NCI-H2081 treated with DMSO at 0.1 percent for 48 hours (cell line): ENCODE data around the gene ZDHHC14.
"Not testable (repeated sequence)": the region's sequence is repeated elsewhere in the genome, so short reads cannot be mapped to it uniquely, and the experiment has no call there.

Experiments used
- DNase-seq: peaks from one replicate; lab custom pipeline; 2025; lab: John Stamatoyannopoulos, UW

The ZDHHC14 gene

GRCh38 chr6:157464653-157465535, 83.9 kb downstream of the ZDHHC14 start:
- no peak for DNase-seq

GRCh38 chr6:157466342-157466648, 85.3 kb downstream of the ZDHHC14 start:
- DNase-seq: no peak

GRCh38 chr6:157467339-157467738, 86.3 kb downstream of the ZDHHC14 start:
- not testable (repeated sequence) for DNase-seq

GRCh38 chr6:157468054-157468453, 87.1 kb downstream of the ZDHHC14 start:
- DNase-seq: no peak

- no peak for DNase-seq
These were observed 87.6 kb downstream of the ZDHHC14 start for GRCh38 chr6:157468574-157468973.

GRCh38 chr6:157469378-157469777, 88.4 kb downstream of the ZDHHC14 start:
- no peak for DNase-seq

GRCh38 chr6:157471077-157471686, 90.2 kb downstream of the ZDHHC14 start:
- DNase-seq: no peak

GRCh38 chr6:157471895-157472686, 91.1 kb downstream of the ZDHHC14 start:
- DNase-seq: no peak

DNA sequence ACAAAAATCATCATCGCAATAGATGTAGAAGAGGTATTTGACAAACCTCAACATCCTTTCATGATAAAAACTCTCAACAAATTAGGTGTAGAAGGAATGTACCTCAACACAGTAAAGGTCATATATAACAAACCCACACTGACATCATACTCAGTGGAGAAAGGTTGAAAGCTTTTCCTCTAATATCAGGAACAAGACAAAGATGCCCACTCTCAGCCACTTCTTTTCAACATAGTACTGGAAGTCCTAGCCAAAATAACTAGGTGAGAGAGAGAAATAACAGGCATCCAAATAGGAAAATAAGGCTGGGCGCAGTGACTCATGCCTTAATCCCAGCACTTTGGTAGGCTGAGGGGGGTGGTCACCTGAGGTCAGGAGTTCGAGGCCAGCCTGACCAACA, 95.8 kb downstream of the ZDHHC14 start:
- DNase-seq: no peak

DNA sequence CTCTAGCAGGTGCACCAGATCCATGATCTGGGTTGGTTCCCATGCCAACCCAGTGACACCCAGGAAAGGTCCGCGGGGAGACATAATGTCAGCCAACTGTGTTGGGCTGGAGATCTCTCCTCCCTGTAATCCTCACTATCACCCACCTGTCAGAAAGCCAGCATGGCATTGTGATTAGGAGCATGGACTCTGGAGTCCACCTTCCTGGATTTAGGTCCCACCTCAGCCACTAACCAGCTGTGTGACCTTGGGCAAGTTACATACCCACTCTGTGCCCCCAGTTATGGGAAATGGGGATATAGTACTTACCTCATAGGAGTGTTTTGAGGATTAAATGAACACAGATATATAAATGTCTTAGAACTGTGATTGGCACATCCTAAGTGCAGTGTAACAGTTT, 97.9 kb downstream of the ZDHHC14 start:
- DNase-seq: no peak

DNA sequence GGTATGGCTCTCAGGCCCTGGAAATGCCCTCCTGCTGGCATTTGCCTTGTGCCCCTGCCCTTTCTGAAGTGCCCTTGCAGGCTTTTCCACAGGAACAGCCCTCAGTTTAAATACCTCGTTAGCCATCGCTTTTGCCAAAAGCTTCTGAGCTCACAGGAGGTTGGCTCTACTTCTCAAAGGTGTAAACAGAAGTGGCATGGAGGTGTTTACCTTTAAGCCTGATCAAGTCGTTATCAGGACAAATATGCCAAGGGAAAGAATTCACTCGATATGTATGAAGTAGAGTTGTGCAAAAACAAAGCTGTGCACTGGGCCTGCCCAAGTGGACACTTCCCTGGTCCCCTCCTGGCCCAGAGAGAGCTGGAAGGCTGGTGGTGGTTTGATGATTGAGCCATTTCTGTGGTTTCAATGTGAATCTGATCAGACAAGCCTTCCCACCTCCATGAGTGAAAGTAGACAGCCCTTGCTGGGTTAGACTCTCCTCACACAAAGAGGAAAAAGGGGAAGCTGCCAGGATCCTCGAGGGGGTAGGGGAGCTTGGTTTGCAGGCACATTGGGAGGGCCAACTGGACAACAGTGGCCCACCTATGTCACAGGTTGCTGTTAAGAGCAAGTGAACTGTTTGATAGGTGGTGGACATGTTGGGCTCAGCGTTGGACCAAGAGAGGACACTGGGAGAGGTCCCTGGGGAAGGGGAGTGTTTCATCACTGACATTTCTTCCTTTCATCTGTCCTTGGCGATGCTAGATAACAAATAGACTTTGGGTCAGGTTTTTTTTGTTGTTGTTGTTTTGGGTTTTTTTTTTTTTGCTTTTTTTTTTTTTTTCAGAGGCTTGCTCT, 98.7 kb downstream of the ZDHHC14 start:
- no peak for DNase-seq

GRCh38 chr6:157481189-157481864, 100.3 kb downstream of the ZDHHC14 start:
- DNase-seq: no peak

GRCh38 chr6:157481865-157482249, 100.9 kb downstream of the ZDHHC14 start:
- DNase-seq: no peak

DNA sequence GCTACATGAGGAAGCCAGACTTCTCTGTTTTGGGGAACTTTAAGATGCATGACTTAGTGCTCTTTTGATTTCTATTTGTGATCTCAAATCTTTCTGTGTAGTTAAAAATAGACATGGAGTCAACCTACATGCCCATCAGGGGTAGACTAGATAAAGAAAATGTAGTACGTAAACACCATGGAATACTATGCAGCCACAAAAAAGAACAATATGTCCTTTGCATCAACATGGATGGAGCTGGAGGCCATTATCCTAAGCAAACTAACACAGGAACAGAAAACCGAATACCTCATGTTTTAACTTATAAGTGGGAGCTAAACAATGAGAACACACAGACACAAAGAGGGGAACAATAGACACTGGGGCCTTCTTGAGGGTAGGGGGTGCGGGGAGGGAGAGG, 102.8 kb downstream of the ZDHHC14 start:
- no peak for DNase-seq

- DNase-seq: no peak
These were observed 103.2 kb downstream of the ZDHHC14 start for GRCh38 chr6:157484181-157484580.

DNA sequence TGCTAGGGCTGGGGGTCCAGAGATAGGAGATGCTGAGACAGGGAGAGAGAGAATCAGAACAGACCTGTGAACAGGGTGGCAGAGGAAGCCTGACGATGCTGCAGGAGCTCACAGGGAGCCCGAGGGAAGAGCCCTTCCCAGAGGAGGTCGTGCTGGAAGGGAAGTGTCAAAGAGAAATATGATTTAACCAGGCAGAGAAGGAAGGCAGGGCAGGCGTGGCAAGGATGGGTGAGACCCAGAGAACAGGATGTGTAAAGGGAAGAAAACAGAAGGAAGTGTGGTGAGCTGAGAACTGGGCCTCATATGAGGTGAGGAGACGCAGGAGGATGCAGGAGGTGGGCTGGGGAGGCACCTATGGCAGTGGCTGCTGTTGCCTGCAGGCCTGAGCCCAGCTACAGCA, 105.6 kb downstream of the ZDHHC14 start:
- DNase-seq: no peak

- DNase-seq: no peak
These were observed 106.3 kb downstream of the ZDHHC14 start for GRCh38 chr6:157487110-157487773.

DNA sequence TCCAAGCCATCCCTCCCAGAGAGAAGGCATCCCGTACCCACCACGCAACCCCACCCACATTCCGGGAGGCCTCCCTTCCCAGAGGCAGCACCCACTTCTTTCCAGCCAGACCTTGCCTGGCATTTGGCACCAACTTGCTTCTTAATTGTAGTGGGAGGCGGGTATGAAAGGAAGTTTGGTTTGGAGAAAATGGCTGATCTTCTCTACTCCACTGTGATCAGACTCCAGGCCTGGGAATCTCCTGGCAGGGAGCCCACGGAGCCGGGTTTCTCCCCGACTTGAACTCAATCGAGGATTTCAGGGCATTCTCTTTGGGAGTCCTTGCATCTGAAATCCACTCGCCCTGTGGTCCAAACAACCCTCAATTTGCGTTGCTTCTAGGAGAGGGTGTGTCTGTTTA, 107.1 kb downstream of the ZDHHC14 start:
- no peak for DNase-seq

DNA sequence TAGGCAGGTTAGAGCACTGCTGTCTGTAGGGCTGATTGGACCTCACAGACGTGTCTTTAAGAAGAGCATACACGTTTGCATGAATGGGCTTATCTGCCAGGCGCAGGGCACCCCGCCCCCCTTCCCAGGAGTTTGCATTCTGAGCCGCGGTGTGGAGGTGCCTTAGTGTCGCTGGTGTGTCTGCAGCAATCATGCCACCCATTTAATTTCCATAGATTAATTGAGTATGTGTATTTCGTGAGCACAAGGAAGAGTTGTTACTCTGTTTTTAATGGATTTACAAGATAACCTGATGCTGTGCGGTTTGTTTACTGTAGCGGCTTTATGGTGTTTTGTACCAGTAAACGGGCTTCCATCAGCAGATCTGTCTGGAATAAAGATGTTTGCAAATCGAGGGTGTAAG, 107.7 kb downstream of the ZDHHC14 start:
- DNase-seq: no peak

- no peak for DNase-seq
These were observed 109.8 kb downstream of the ZDHHC14 start for GRCh38 chr6:157490611-157491269.
